GM19043 (cell line): ENCODE measurements around the gene PTGES.

ENCODE experiments used
- ATAC-seq: cut with Tn5 transposase; IDR thresholded peaks from one replicate; pipeline ENCODE4 v1.9.1; 2021; ENCODE audit warnings: low read depth; ENCODE audit not compliant: unreplicated experiment

Gene PTGES

GRCh38 chr9:129720865-129721545 lies 31.8 kb downstream of the PTGES start:
- ATAC-seq = no peak

- no peak for ATAC-seq
Observed at GRCh38 chr9:129720181-129720864, 32.5 kb downstream of the PTGES start.

- no peak for ATAC-seq
Observed at GRCh38 chr9:129719135-129719534, 33.7 kb downstream of the PTGES start.

GRCh38 chr9:129718647-129719046 lies 34.2 kb downstream of the PTGES start:
- ATAC-seq = no peak

GRCh38 chr9:129717991-129718390 lies 34.9 kb downstream of the PTGES start:
- no peak for ATAC-seq

- ATAC-seq = no peak
Observed at GRCh38 chr9:129716091-129716490, 36.8 kb downstream of the PTGES start.

- ATAC-seq = no peak
Observed at GRCh38 chr9:129714511-129715061, 38.3 kb downstream of the PTGES start.

- no peak for ATAC-seq
Observed at GRCh38 chr9:129713402-129713679, 39.5 kb downstream of the PTGES start.

- no peak for ATAC-seq
Observed at GRCh38 chr9:129712634-129713401, 40.0 kb downstream of the PTGES start.

- no peak for ATAC-seq
Observed at GRCh38 chr9:129710169-129710453, 42.7 kb downstream of the PTGES start.

- no peak for ATAC-seq
Observed at GRCh38 chr9:129709438-129710168, 43.2 kb downstream of the PTGES start.

- ATAC-seq = no peak
Observed at GRCh38 chr9:129708793-129709192, 44.0 kb downstream of the PTGES start.

GRCh38 chr9:129704807-129705206 lies 48.0 kb downstream of the PTGES start:
- ATAC-seq = no peak

- no peak for ATAC-seq
Observed at GRCh38 chr9:129703667-129704355, 49.0 kb downstream of the PTGES start.

GRCh38 chr9:129702589-129703520 lies 50.0 kb downstream of the PTGES start:
- no peak for ATAC-seq

- no peak for ATAC-seq
Observed at GRCh38 chr9:129701549-129701948, 51.3 kb downstream of the PTGES start.

- no peak for ATAC-seq
Observed at GRCh38 chr9:129701054-129701453, 51.8 kb downstream of the PTGES start.

GRCh38 chr9:129698254-129698757 lies 54.5 kb downstream of the PTGES start:
- ATAC-seq = no peak

- no peak for ATAC-seq
Observed at GRCh38 chr9:129697656-129698253, 55.1 kb downstream of the PTGES start.
